B cell (primary cell): ENCODE data around the gene LRRC39. TPM values are rescaled to one million over a fixed set of nuclear protein-coding genes. Genes with fewer than 3 reads are reported as not detected.
A peak's percentile ranks its signal among the peaks of the same experiment; 100 is the strongest.

Experiments used
- ATAC-seq: fragments of 200-7000 bp; cut with Tn5 transposase; one replicate; pipeline ENCODE4 v1.10.0; 2021; ENCODE audit warnings: low read depth, mild to moderate bottlenecking, moderate number of reproducible peaks, moderate library complexity
- CTCF ChIA-PET: fragments of 350-600 bp; sonication (Branson Sonifier 250); formaldehyde crosslinking; loops from one replicate; lab custom pipeline; 2021; ENCODE audit warnings: antibody characterized with exemption, inconsistent platforms; lab: Charles Lee
- POLR2A ChIA-PET: fragments of 350-600 bp; sonication (Branson Sonifier 250); formaldehyde crosslinking; loops from one replicate; lab custom pipeline; 2021; ENCODE audit warnings: antibody characterized with exemption; lab: Charles Lee
- DNase-seq: peaks from one replicate; pipeline ENCODE4 v3.0.0; 2013
- H2AFZ ChIP-seq: 2 replicates; pipeline ENCODE4 v1.6.1; 2012; ENCODE audit warnings: mild to moderate bottlenecking, low read depth, low read length; ENCODE audit not compliant: insufficient read depth, poor library complexity, severe bottlenecking
- H3K27ac ChIP-seq, 2 donors: 1 replicate in 1 of 2; 2 replicates in 1 of 2; pipeline ENCODE4 v1.5.1; 2012 to 2013; ENCODE audit warnings: low read length in 2 of 2, mild to moderate bottlenecking in 2 of 2, moderate library complexity in 1 of 2
- H3K27me3 ChIP-seq, 4 experiments: fragments of 200-600 bp in 1 of 4; sonication (generic) in 1 of 4; replicated peaks in 1 of 4; 1 replicate in 2 of 4; 2 replicates in 2 of 4; pipeline versions ENCODE4 v1.6.1 to v1.7.0; 2013 to 2016; ENCODE audit warnings: low read length in 3 of 4, mild to moderate bottlenecking in 2 of 4, mixed read lengths in 1 of 4, moderate library complexity in 1 of 4; ENCODE audit not compliant: insufficient read depth in 4 of 4, control insufficient read depth in 3 of 4; ENCODE audit errors: control extremely low read depth in 1 of 4
- H3K36me3 ChIP-seq, 2 experiments: replicated peaks in 1 of 2; 1 replicate in 1 of 2; 2 replicates in 1 of 2; pipeline versions ENCODE4 v1.6.1 to v1.7.1; 2013; ENCODE audit warnings: low read length in 1 of 2; ENCODE audit not compliant: insufficient read depth in 2 of 2, control insufficient read depth in 1 of 2; ENCODE audit errors: control extremely low read depth in 1 of 2, extremely low read depth in 1 of 2
- H3K4me1 ChIP-seq, 2 donors: fragments of 200-600 bp in 1 of 2; sonication (generic) in 1 of 2; 1 replicate in 1 of 2; 2 replicates in 1 of 2; pipeline versions ENCODE4 v1.5.1 to v1.6.1; 2013 to 2017; ENCODE audit warnings: low read length in 2 of 2; ENCODE audit not compliant: control insufficient read depth in 2 of 2, insufficient read depth in 2 of 2
- H3K4me2 ChIP-seq: replicated peaks from 2 replicates; pipeline ENCODE3; 2012; ENCODE audit warnings: mild to moderate bottlenecking, low read depth, low read length; ENCODE audit not compliant: poor library complexity, severe bottlenecking
- H3K4me3 ChIP-seq, 5 experiments: fragments of 200-600 bp in 1 of 5; sonication (generic) in 1 of 5; 1 replicate in 3 of 5; 2 replicates in 2 of 5; pipeline versions ENCODE4 v1.5.1 to v1.7.0; 2011 to 2016; ENCODE audit warnings: low read length in 4 of 5, mild to moderate bottlenecking in 4 of 5, low read depth in 2 of 5, control low read depth in 1 of 5, moderate library complexity in 1 of 5; ENCODE audit not compliant: insufficient read depth in 1 of 5; ENCODE audit errors: control extremely low read depth in 1 of 5, extremely low read depth in 1 of 5
- H3K79me2 ChIP-seq: fragments of 200-600 bp; sonication (generic); one replicate; pipeline ENCODE4 v1.6.0; 2016; ENCODE audit warnings: low read length; ENCODE audit not compliant: control insufficient read depth, insufficient read depth
- H3K9ac ChIP-seq: fragments of 200-600 bp; sonication (generic); 2 replicates; pipeline ENCODE4 v1.6.1; 2017; ENCODE audit warnings: mild to moderate bottlenecking, low read length, moderate library complexity
- H3K9me3 ChIP-seq, 3 donors: one replicate each; pipeline versions ENCODE4 v1.6.1 to v1.7.1; 2013; ENCODE audit warnings: low read length in 2 of 3; ENCODE audit not compliant: control insufficient read depth in 2 of 3, insufficient read depth in 1 of 3; ENCODE audit errors: control extremely low read depth in 1 of 3
- H4K20me1 ChIP-seq: 2 replicates; pipeline ENCODE4 v1.6.0; 2012; ENCODE audit warnings: mild to moderate bottlenecking, low read length; ENCODE audit not compliant: insufficient read depth, control insufficient read depth, poor library complexity, severe bottlenecking
- H3K27ac Mint-ChIP-seq: one replicate; pipeline ENCODE4 v1.8.0; 2021; ENCODE audit warnings: mixed read lengths
- H3K27me3 Mint-ChIP-seq: one replicate; pipeline ENCODE4 v1.8.0; 2021; ENCODE audit warnings: mixed read lengths
- H3K4me1 Mint-ChIP-seq: one replicate; pipeline ENCODE4 v1.8.0; 2021; ENCODE audit warnings: mixed read lengths
- H3K4me3 Mint-ChIP-seq: one replicate; pipeline ENCODE4 v1.8.0; 2021; ENCODE audit warnings: mixed read lengths
- H3K9me3 Mint-ChIP-seq: one replicate; pipeline ENCODE4 v1.8.0; 2022; ENCODE audit warnings: mixed read lengths; ENCODE audit not compliant: insufficient read depth
- CTCF ChIP-seq: fragments of 200-600 bp; IDR thresholded peaks from one replicate; pipeline ENCODE4 v1.8.0; 2022; ENCODE audit warnings: antibody characterized with exemption, mild to moderate bottlenecking
- EZH2 ChIP-seq: IDR thresholded peaks from 2 replicates; pipeline ENCODE4 v1.6.1; 2012; ENCODE audit warnings: borderline replicate concordance, low read depth, mild to moderate bottlenecking, moderate library complexity, low read length; ENCODE audit not compliant: insufficient read depth, poor library complexity, severe bottlenecking
- WGBS: methylation state at CpG from one replicate; pipeline ENCODE4 v1.1.5; 2013; ENCODE audit warnings: missing lambda C conversion rate; ENCODE audit not compliant: insufficient coverage; 5-methylcytosine and 5-hydroxymethylcytosine counted together
- intact Hi-C: fragments of 100-400 bp; cut with micrococcal nuclease; formaldehyde crosslinking; loops from one replicate; pipeline ENCODE4 v1.10.0; 2022
- polyA plus RNA-seq: library from polyadenylated mRNA; depleted of rRNA; stranded (reverse); fragments of >200 nt; gene quantifications from 2 replicates; pipeline ENCODE4 v1.2.3, GENCODE V29; 2012
- total RNA-seq, 2 donors: library from RNA; stranded (reverse); fragments of 120-200 nt in 1 of 2; gene quantifications; 1 replicate in 1 of 2; 2 replicates in 1 of 2; pipeline versions ENCODE4 v1.2.3 to v1.2.4, GENCODE V29; 2013 to 2022

Gene LRRC39
- total and polyA plus RNA-seq, 2 donors (not counting 1 experiment from before 2014, with no cell fraction given): 0.91 to 1.5 TPM

DNA sequence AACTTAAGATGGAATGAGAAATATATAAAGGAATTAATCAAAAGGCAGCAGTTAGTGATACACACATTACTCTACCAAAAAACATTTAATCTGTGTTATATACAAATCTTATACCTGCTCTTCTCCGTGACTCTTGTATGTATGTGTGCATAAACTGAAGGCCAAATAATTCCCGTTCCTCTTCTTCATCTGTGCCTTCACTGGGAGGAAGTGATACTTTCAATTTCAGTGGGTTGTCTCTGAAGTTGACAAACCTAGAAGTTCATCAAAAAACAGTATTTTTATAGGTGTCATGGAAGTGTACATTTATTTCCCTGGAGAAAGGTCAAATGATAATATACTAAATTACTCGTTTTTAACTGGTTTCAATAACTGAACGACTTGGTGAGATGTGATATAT is 25.8 kb downstream of the LRRC39 start:
- Mint-ChIP-seq H3K4me3 (no peak overlapping the region), H3K27me3 (no peaks in the 10 kb centered on the region), H3K27ac (peak overlapping the region; percentile 8), H3K9me3 (no peaks in the 10 kb centered on the region), H3K4me1 (peaks cover 8% of the 10 kb centered on the region)
- Histone ChIP-seq H3K79me2 (no peaks in the 10 kb centered on the region), H3K27ac (peak overlapping the region in 1 of 2 donors; percentile 47), H3K9me3 (no peaks in the 10 kb centered on the region), H3K4me1 (peaks cover 4 to 9% of the 10 kb centered on the region in 2 donors), H2AFZ (no peak overlapping the region), H3K4me2 (peak overlapping the region; percentile 12), H4K20me1 (no peaks in the 10 kb centered on the region), H3K36me3 (peaks cover 0 to 8% of the 10 kb centered on the region in 2 experiments), H3K27me3 (no peaks in the 10 kb centered on the region), H3K4me3 (no peak overlapping the region), H3K9ac (no peak overlapping the region)
- TF ChIP-seq CTCF (no peak), EZH2 (no peak)
- POLR2A ChIA-PET: no interaction called here
- intact Hi-C loops: no loop called here
- CTCF ChIA-PET: interaction anchor here (1.0 kb wide), 1 partner anchor 307 kb away, joined by 5 read pairs; no protein-coding TSS in a partner anchor
- peak; percentile 41 for DNase-seq
- no CpG with 5 or more reads among the region's 4 CpGs for WGBS
- ATAC-seq: no peak

GRCh38 chr1:100151679-100152078 is 26.4 kb downstream of the LRRC39 start:
- Histone ChIP-seq H4K20me1 (no peaks in the 10 kb centered on the region), H3K4me2 (no peak overlapping the region), H3K9ac (no peak overlapping the region), H3K9me3 (no peaks in the 10 kb centered on the region), H3K27me3 (no peaks in the 10 kb centered on the region), H3K4me3 (no peak overlapping the region), H3K4me1 (peaks cover 4 to 9% of the 10 kb centered on the region in 2 donors), H3K79me2 (no peaks in the 10 kb centered on the region), H2AFZ (no peak overlapping the region), H3K27ac (peak overlapping the region in 1 of 2 donors; percentile 1), H3K36me3 (peaks cover 0 to 8% of the 10 kb centered on the region in 2 experiments)
- H3K9me3 Mint-ChIP-seq: no peaks in the 10 kb centered on the region
- intact Hi-C loops: no loop called here
- CTCF ChIA-PET: interaction anchor here (1.1 kb wide), 1 partner anchor 307 kb away, joined by 8 read pairs; no protein-coding TSS in a partner anchor
- no peak overlapping the region for H3K4me3 Mint-ChIP-seq
- peaks cover 8% of the 10 kb centered on the region for H3K4me1 Mint-ChIP-seq
- 81% methylated on average over 2 of the region's 2 CpGs for WGBS
- H3K27ac Mint-ChIP-seq: no peak overlapping the region
- POLR2A ChIA-PET: no interaction called here
- ATAC-seq (no peak), DNase-seq (no peak)
- H3K27me3 Mint-ChIP-seq: no peaks in the 10 kb centered on the region
- TF ChIP-seq CTCF (no peak), EZH2 (no peak)
